Trophoblast cell (in vitro differentiated cells and primary cell): Measurements from ENCODE around the gene IZUMO1R. TPM values are rescaled to one million over a fixed set of nuclear protein-coding genes. Genes with fewer than 3 reads are reported as not detected.

ENCODE experiments used
- DNase-seq, 2 donors: peaks; one replicate each; pipeline ENCODE4 v3.0.0-alpha.2; 2016
- H2AFZ ChIP-seq: 2 replicates; pipeline ENCODE4 v1.6.1; 2013; ENCODE audit warnings: low read length, moderate library complexity, mild to moderate bottlenecking; ENCODE audit not compliant: insufficient read depth, poor library complexity
- H2AK5ac ChIP-seq: 2 replicates; pipeline ENCODE4 v1.6.1; 2013; ENCODE audit warnings: mild to moderate bottlenecking, low read length
- H2BK120ac ChIP-seq: 2 replicates; pipeline ENCODE4 v1.6.1; 2013; ENCODE audit warnings: low read length, mild to moderate bottlenecking, moderate library complexity; ENCODE audit not compliant: insufficient read depth, poor library complexity
- H2BK12ac ChIP-seq: 2 replicates; pipeline ENCODE4 v1.6.1; 2013; ENCODE audit warnings: mild to moderate bottlenecking, low read length, moderate library complexity
- H2BK5ac ChIP-seq: 2 replicates; pipeline ENCODE4 v1.6.1; 2013; ENCODE audit warnings: low read length, low read depth, moderate library complexity, mild to moderate bottlenecking; ENCODE audit not compliant: poor library complexity
- H3K14ac ChIP-seq: 2 replicates; pipeline ENCODE4 v1.6.1; 2013; ENCODE audit warnings: mild to moderate bottlenecking, low read length
- H3K18ac ChIP-seq: 2 replicates; pipeline ENCODE4 v1.6.1; 2013; ENCODE audit warnings: mild to moderate bottlenecking, low read length
- H3K23ac ChIP-seq: 2 replicates; pipeline ENCODE4 v1.6.1; 2013; ENCODE audit warnings: low read length
- H3K27ac ChIP-seq: 2 replicates; pipeline ENCODE4 v1.5.1; 2013; ENCODE audit warnings: low read depth, mild to moderate bottlenecking, inconsistent platforms, low read length, moderate library complexity
- H3K27me3 ChIP-seq: 2 replicates; pipeline ENCODE4 v1.6.1; 2013; ENCODE audit warnings: inconsistent platforms, mild to moderate bottlenecking, low read length, moderate library complexity; ENCODE audit not compliant: insufficient read depth
- H3K36me3 ChIP-seq, 2 experiments: 1 replicate in 1 of 2; 2 replicates in 1 of 2; pipeline ENCODE4 v1.6.1; 2013; ENCODE audit warnings: low read length in 2 of 2, mild to moderate bottlenecking in 2 of 2, moderate library complexity in 1 of 2; ENCODE audit not compliant: insufficient read depth in 2 of 2, control insufficient read depth in 1 of 2
- H3K4ac ChIP-seq: 2 replicates; pipeline ENCODE4 v1.6.1; 2013; ENCODE audit warnings: low read depth, mild to moderate bottlenecking, low read length, moderate library complexity
- H3K4me1 ChIP-seq, 2 experiments: 1 replicate in 1 of 2; 2 replicates in 1 of 2; pipeline ENCODE4 v1.6.1; 2013; ENCODE audit warnings: low read length in 2 of 2, mild to moderate bottlenecking in 2 of 2, moderate library complexity in 1 of 2; ENCODE audit not compliant: insufficient read depth in 2 of 2, control insufficient read depth in 1 of 2
- H3K4me2 ChIP-seq: 2 replicates; pipeline ENCODE4 v1.6.1; 2013; ENCODE audit warnings: inconsistent platforms, mild to moderate bottlenecking, low read length, moderate library complexity
- H3K4me3 ChIP-seq: 2 replicates; pipeline ENCODE4 v1.5.1; 2013; ENCODE audit warnings: mild to moderate bottlenecking, low read depth, low read length, inconsistent platforms
- H3K79me1 ChIP-seq: one replicate; pipeline ENCODE4 v1.6.1; 2013; ENCODE audit warnings: low read length
- H3K79me2 ChIP-seq: 2 replicates; pipeline ENCODE4 v1.6.1; 2013; ENCODE audit warnings: low read length, mild to moderate bottlenecking; ENCODE audit not compliant: control insufficient read depth, insufficient read depth, poor library complexity
- H3K9ac ChIP-seq: 2 replicates; pipeline ENCODE4 v1.6.1; 2013; ENCODE audit warnings: mild to moderate bottlenecking, low read length
- H3K9me3 ChIP-seq: 2 replicates; pipeline ENCODE4 v1.6.1; 2013; ENCODE audit warnings: low read depth, mild to moderate bottlenecking, control low read depth, inconsistent platforms, low read length; ENCODE audit not compliant: insufficient read depth
- H4K12ac ChIP-seq: 2 replicates; pipeline ENCODE4 v1.6.1; 2013; ENCODE audit warnings: low read depth, mild to moderate bottlenecking, low read length, moderate library complexity
- H4K8ac ChIP-seq: 2 replicates; pipeline ENCODE4 v1.6.1; 2013; ENCODE audit warnings: low read depth, mild to moderate bottlenecking, low read length, moderate library complexity
- H4K91ac ChIP-seq: one replicate; pipeline ENCODE4 v1.6.1; 2013; ENCODE audit warnings: low read depth, mild to moderate bottlenecking, low read length, moderate library complexity
- WGBS: extraction: QIAGEN DNeasy Blood & Tissue Kit; methylation state at CpG from one replicate; pipeline ENCODE4 v1.1.7; 2013; ENCODE audit warnings: missing lambda C conversion rate; ENCODE audit not compliant: insufficient read length, insufficient coverage; ENCODE audit errors: extremely low coverage; 5-methylcytosine and 5-hydroxymethylcytosine counted together
- polyA plus RNA-seq: library from polyadenylated mRNA; stranded (reverse); fragments of 200-250 nt; gene quantifications from 2 replicates; pipeline ENCODE4 v1.2.3, GENCODE V29; 2013

Gene IZUMO1R
- polyA plus RNA-seq = not detected in 2 replicates

DNA sequence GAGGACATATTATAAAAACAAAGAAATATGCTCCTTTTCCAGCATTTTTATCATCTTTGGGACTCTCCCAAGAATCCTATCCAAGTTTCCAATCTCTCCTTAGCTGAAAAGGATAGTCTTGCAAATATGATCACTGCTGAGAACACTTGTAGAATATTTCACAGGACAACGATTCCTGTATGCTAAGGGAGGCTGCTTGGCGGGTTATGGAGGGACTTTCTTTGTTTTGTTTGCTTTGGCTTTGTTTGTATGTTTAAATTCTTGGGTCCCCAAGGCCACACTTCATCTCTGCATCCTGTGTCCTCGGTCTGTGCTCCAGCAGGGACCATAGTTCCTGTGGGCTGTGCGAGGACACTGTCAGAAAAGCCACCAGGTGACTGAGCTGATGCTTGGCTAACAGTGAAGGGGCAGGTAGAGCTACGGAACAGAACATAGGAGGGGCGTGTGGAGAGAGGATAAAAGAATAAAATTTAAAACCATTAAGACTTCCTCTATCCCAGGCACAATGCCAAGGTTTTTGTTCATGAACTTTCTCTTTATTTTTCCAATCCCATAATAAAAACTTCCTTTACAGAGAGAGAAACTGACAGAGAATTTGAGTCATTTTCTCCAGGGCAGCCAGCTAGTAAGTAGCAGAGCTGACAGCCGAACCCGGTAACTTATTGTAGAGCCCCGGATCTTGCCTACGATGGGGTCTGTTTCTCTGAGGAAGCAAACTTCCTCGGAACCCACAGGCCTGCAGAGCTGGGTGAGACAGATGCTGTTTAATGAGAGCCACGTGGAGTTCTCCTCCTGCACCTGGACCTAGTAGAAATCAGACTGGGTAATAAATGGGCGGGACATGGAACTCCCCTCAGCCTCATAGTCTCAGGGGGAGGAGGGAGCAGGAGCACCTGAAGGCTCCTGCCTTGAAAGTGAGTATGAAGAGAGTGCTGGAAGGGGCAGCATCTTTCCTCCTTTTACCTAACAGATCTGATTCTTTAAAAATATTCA lies at the start of gene IZUMO1R:
TSS of gene IZUMO1R (plus strand) at position 615 of the 993 bp plus-strand sequence. CDS start 1,057 bp downstream, outside the sequence.
- H2AK5ac ChIP-seq = no peak within 1 kb of the TSS
- DNase-seq = no peak
- H3K9me3 ChIP-seq = peaks cover 3% of the 10 kb centered on the region
- H3K79me1 ChIP-seq = no peaks in the 10 kb centered on the region
- no peak within 1 kb of the TSS for H2BK5ac ChIP-seq
- no peak within 1 kb of the TSS for H2BK12ac ChIP-seq
- no peaks in the 10 kb centered on the region for H3K36me3 ChIP-seq
- WGBS = no CpG with 5 or more reads among the region's 13 CpGs
- peak within 1 kb of the TSS; percentile 41 for H4K91ac ChIP-seq
- no peak within 1 kb of the TSS for H3K9ac ChIP-seq
- no peak within 1 kb of the TSS for H3K4me2 ChIP-seq
- no peaks in the 10 kb centered on the region for H3K79me2 ChIP-seq
- H3K4me1 ChIP-seq = no peaks in the 10 kb centered on the region
- no peak within 1 kb of the TSS for H4K12ac ChIP-seq
- no peak within 1 kb of the TSS for H4K8ac ChIP-seq
- no peak within 1 kb of the TSS for H3K4me3 ChIP-seq
- H3K27me3 ChIP-seq = no peaks in the 10 kb centered on the region
- H3K18ac ChIP-seq = no peak within 1 kb of the TSS
- H3K4ac ChIP-seq = no peak within 1 kb of the TSS
- no peak within 1 kb of the TSS for H3K14ac ChIP-seq
- no peak within 1 kb of the TSS for H2AFZ ChIP-seq
- H3K23ac ChIP-seq = no peak within 1 kb of the TSS
- no peak within 1 kb of the TSS for H3K27ac ChIP-seq
- no peak within 1 kb of the TSS for H2BK120ac ChIP-seq

DNA sequence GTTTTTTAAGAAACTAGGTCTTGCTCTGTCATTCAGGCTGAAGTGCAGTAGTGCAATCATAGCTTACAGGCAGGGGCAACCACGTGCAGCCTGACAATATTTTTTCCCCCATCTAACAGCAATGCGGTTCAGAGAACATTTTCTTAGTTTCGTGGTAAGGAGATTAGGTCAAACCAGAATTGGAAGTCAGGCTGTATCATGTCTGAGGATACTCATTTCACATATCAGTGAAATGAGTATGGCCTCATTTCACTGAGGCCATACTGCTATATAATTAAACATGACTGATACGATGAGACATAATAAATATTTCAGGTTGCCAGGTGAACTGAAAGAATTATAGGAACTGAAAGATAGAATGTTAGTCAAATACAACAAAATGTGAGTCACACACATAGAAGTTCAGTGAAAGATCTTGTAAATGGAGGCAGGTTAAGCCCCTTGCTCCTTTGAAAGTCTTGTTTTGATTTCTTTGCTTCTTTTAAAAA lies 32.5 kb upstream of the IZUMO1R start:
- Histone ChIP-seq H3K23ac (no peak overlapping the region), H2AK5ac (no peak overlapping the region), H2AFZ (no peak overlapping the region), H3K4me1 (no peaks in the 10 kb centered on the region), H3K18ac (no peak overlapping the region), H3K79me1 (no peaks in the 10 kb centered on the region), H4K12ac (no peak overlapping the region), H3K27me3 (no peaks in the 10 kb centered on the region), H2BK5ac (no peak overlapping the region), H3K9ac (no peak overlapping the region), H3K14ac (no peak overlapping the region), H3K4me2 (no peak overlapping the region), H3K79me2 (no peaks in the 10 kb centered on the region), H3K27ac (no peak overlapping the region), H2BK12ac (no peak overlapping the region), H2BK120ac (no peak overlapping the region), H3K36me3 (no peaks in the 10 kb centered on the region), H3K4ac (no peak overlapping the region), H4K8ac (no peak overlapping the region), H3K4me3 (no peak overlapping the region), H3K9me3 (no peaks in the 10 kb centered on the region), H4K91ac (no peak overlapping the region)
- no CpG with 5 or more reads among the region's 4 CpGs for WGBS
- peak in 1 of 2 donors; percentile 47 for DNase-seq

DNA sequence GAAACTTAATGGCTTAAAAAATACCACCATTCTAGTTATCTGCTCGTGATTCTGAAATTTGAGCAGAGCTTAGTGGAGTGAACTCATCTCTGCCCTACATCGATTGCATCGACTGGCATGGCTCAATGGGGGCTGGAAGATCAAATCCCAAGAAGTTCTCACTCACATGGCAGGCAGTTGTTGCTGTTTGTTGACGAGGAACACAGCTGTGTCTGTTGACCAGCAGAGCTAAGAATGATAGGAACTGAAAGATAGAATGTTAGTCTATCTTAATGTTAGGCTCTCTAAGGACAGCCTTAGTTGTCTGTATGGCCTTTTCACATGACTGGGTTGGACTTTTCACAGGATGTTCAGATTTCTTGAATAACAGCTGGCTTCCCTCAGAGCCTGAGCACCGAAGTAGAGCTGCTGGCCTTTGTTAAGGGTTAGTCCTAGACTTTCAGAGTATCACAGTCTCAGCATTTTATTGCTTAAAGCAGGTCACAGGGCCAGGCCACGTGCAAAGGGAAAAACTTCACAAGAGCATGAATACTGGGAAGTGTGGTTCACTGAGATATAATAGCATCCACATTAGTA lies 31.6 kb upstream of the IZUMO1R start:
- H3K23ac ChIP-seq = no peak overlapping the region
- H2AK5ac ChIP-seq = no peak overlapping the region
- no peak overlapping the region for H3K14ac ChIP-seq
- H3K79me2 ChIP-seq = no peaks in the 10 kb centered on the region
- WGBS = no CpG with 5 or more reads among the region's 6 CpGs
- H2BK5ac ChIP-seq = no peak overlapping the region
- H3K36me3 ChIP-seq = no peaks in the 10 kb centered on the region
- H2BK120ac ChIP-seq = no peak overlapping the region
- H2BK12ac ChIP-seq = no peak overlapping the region
- DNase-seq = peak in 1 of 2 donors; percentile 35
- H3K4ac ChIP-seq = no peak overlapping the region
- H3K27me3 ChIP-seq = no peaks in the 10 kb centered on the region
- H3K4me1 ChIP-seq = no peaks in the 10 kb centered on the region
- H3K27ac ChIP-seq = no peak overlapping the region
- H4K8ac ChIP-seq = no peak overlapping the region
- H3K79me1 ChIP-seq = no peaks in the 10 kb centered on the region
- no peaks in the 10 kb centered on the region for H3K9me3 ChIP-seq
- H3K4me2 ChIP-seq = no peak overlapping the region
- H4K91ac ChIP-seq = no peak overlapping the region
- H3K4me3 ChIP-seq = no peak overlapping the region
- no peak overlapping the region for H3K9ac ChIP-seq
- H2AFZ ChIP-seq = no peak overlapping the region
- H3K18ac ChIP-seq = no peak overlapping the region
- no peak overlapping the region for H4K12ac ChIP-seq

DNA sequence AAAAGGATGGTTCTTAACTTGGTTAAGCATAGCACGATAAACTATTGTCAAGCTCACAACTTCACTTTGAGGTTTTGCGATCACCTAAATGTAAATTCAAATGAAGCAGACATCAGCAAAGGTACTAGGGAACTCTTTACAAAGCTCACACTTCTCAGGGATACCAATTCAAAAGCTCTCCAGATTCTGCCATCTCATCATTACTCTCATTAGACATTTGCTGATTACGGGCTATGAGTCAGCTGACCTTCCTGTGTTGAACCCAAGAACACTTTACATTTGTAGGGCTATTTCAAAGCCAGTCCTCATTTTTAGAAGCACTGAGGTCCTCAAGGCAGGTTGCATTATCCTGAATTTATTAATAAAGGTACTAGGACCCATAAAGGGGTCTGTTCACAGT lies 28.4 kb upstream of the IZUMO1R start:
- no peak overlapping the region for H3K14ac ChIP-seq
- H3K79me1 ChIP-seq = no peaks in the 10 kb centered on the region
- no peaks in the 10 kb centered on the region for H3K79me2 ChIP-seq
- no peaks in the 10 kb centered on the region for H3K9me3 ChIP-seq
- H4K12ac ChIP-seq = no peak overlapping the region
- H4K8ac ChIP-seq = no peak overlapping the region
- no peak overlapping the region for H2BK12ac ChIP-seq
- no peak overlapping the region for H2BK120ac ChIP-seq
- H2BK5ac ChIP-seq = no peak overlapping the region
- H2AFZ ChIP-seq = no peak overlapping the region
- H3K27ac ChIP-seq = no peak overlapping the region
- no peak overlapping the region for H3K4ac ChIP-seq
- no peak overlapping the region for H3K4me2 ChIP-seq
- no peaks in the 10 kb centered on the region for H3K27me3 ChIP-seq
- H3K4me1 ChIP-seq = no peaks in the 10 kb centered on the region
- H4K91ac ChIP-seq = no peak overlapping the region
- no peak overlapping the region for H3K18ac ChIP-seq
- no peak overlapping the region for H3K4me3 ChIP-seq
- DNase-seq = no peak
- H3K36me3 ChIP-seq = no peaks in the 10 kb centered on the region
- no peak overlapping the region for H3K9ac ChIP-seq
- no peak overlapping the region for H3K23ac ChIP-seq
- no CpG with 5 or more reads among the region's 3 CpGs for WGBS
- H2AK5ac ChIP-seq = no peak overlapping the region
